ENCODE results near the gene VANGL2.

The VANGL2 gene

DNA sequence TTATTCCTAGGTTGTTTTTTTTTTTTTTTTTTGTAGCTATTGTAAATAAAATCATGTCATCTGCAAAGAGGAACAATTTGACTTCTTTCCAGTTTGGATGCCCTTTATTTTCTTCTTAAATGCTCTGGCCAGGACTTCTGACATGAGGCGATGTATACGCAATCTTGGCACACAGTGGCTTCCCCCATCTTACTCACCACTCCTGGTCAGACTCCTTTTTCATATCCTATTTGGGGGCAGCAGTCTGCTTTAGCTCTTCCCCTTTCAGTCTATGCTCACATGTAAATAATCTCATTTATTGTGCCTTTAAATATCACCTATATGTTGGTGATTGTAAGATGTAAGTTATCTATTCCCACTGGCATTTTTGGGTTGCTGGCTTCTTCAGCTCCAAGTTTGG is 66.6 kb downstream of the VANGL2 start:
- DNase-seq: no peak

DNA sequence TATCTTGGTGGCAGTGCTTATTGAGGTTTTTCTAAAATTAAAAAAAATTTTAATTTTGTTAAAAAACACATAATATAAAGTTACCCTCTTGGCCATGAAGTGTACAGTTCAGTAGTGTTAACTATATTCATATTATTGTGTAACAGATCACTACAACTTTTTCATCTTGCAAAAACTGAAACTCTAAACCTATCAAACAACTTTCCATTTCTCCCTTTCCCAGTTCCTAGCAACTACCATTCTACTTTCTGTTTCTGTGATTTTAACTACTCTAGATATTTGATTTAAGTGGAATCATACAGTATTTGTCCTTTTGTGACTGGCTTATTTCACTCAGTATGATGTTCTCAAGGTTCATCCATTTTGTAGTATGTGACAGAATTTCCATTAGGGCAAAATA is 67.2 kb downstream of the VANGL2 start:
- DNase-seq: no peak

GRCh38 chr1:160471253-160471652 is 70.9 kb downstream of the VANGL2 start:
- no peak for DNase-seq

DNA sequence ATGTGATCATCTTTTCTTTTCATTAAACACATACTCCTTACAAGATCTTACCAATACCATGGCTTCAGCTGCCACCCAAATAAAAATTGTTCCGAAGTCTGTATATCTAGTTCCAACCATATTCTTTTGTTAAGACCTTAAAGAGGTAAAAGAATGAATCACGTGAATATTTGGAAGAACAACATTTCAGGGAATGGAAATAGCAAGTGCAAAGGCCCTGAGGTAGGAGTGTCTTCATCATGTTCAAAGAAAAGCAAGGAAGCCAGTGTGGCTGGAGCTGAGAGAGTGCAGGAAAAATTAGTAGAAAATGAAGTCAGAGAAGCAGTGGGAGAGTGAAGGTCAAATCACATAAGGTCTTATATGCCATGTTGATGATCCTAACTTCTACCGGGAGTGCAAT is 71.7 kb downstream of the VANGL2 start:
- DNase-seq: no peak

DNA sequence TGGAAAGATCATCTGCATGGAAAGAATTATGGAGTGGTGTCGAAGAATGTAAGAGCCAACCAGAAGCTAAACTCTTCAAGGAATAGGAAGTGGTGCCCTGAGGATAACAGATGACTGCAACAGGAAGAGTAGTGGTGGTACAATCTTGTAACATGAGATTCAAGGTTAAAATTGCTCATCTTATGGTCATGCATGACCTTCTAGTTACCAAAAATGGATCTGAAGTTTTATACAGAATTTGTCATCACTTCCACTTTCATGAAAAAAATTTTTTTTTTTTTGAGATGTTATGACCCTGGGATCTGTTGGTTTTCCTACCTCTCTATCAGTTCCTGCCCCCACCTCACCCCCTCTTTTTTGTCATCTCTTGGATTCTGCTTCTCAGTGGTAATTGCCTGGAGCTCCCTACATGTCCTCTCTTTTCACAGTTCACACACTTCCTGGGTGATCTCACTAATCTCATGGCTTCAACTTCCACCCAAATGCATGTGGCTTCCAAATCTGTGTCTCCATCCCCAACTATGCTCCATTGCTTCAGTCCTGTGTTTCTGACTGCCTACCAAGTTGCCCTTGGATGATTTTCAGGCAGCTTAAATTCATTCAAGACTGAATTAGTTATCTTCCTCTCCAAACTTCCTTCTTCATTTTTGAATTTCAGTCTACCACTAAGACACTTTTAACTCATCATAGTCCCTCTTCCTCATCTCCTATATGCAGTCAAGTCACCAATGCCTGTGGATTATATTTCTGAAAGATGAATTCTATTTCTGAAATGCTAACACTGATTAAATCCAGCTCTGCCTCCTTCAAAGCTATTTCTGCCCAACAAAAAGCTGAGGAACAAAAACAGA is 74.3 kb downstream of the VANGL2 start:
- no peak for DNase-seq
